SH-SY5Y (cell line): ENCODE measurements around the gene FGF12.

Experiments used
- GATA2 ChIP-seq: IDR thresholded peaks from 2 replicates; pipeline ENCODE4 v1.6.1; 2011; ENCODE audit warnings: mild to moderate bottlenecking, low read depth, low read length
- GATA3 ChIP-seq: IDR thresholded peaks from 2 replicates; pipeline ENCODE4 v1.6.1; 2011; ENCODE audit warnings: low read depth, mild to moderate bottlenecking, low read length, moderate library complexity

GRCh38 chr3:192223815-192224214 is 503.5 kb downstream of the FGF12 start:
- TF ChIP-seq GATA2 (no peak), GATA3 (no peak)
